Measurements from ENCODE around the gene SPTB. TPM values are rescaled to one million over a fixed set of nuclear protein-coding genes. Genes with fewer than 3 reads are reported as not detected.

The SPTB gene
- total RNA-seq, 4 donors from 2014 or later = 0.17 to 7.5 (median 1.1) TPM

DNA sequence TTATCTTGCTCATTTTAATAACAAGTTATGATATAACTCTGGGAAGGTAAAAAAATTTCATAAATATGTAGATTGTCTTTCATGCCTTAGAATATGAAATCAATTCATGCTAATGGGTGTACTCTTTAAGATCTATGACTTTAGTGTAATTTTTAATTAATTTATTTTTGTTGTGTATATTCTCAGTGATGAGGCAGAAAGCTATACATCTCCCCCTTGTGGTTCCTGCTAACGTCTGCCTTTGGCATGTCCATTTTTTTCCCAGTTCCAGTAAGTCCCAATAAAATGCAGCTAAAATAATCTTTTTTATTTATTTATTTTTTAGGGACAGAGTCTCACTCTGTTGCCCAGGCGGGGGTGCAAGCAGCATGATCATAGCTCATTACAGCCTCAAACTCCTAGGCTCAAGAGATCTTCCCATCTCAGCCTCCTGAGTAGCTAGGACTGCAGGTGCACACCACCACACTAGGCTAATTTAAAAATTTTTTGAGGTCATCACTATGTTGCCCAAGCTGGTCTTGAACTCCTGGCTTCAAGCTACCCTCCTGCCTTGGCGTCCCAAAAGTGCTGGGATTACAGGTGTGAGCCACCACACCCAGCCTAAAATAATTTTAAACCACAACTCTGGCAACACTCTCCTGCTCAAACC lies 31.3 kb upstream of the SPTB start:
- TF ChIP-seq, protein P1, sequence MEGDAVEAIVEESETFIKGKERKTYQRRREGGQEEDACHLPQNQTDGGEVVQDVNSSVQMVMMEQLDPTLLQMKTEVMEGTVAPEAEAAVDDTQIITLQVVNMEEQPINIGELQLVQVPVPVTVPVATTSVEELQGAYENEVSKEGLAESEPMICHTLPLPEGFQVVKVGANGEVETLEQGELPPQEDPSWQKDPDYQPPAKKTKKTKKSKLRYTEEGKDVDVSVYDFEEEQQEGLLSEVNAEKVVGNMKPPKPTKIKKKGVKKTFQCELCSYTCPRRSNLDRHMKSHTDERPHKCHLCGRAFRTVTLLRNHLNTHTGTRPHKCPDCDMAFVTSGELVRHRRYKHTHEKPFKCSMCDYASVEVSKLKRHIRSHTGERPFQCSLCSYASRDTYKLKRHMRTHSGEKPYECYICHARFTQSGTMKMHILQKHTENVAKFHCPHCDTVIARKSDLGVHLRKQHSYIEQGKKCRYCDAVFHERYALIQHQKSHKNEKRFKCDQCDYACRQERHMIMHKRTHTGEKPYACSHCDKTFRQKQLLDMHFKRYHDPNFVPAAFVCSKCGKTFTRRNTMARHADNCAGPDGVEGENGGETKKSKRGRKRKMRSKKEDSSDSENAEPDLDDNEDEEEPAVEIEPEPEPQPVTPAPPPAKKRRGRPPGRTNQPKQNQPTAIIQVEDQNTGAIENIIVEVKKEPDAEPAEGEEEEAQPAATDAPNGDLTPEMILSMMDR (IDR thresholded peaks at IDR 0.05; ENCODE audit: low read depth) = no peak

DNA sequence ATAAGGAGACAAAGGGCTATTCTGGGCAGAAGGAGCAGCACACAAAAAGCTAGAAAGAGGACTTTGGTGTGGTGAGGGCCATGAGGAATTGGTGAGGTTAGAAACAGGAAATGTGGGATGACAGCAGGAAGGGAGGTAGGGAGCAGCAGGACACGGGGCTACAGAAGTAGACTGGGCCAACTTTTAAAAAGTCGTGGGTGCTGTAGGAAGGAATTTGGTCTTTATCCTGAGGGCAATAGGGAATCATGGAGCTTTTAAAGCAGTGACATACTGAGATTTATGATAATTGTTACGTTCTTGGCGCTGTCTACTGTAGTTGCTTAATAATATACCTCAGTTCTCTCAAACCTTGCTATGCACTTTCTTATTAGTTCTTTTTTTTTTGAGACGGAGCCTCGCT lies 26.3 kb upstream of the SPTB start:
- TF ChIP-seq, protein P1 (IDR thresholded peaks at IDR 0.05; ENCODE audit: low read depth) = no peak

- TF ChIP-seq, protein P1 (IDR thresholded peaks at IDR 0.05; ENCODE audit: low read depth) = no peak
These were observed 20.3 kb upstream of the SPTB start for GRCh38 chr14:64899958-64900357.

- TF ChIP-seq, protein P1 (IDR thresholded peaks at IDR 0.05; ENCODE audit: low read depth) = no peak
These were observed 12.2 kb upstream of the SPTB start for GRCh38 chr14:64891839-64892375.

- TF ChIP-seq, protein P1 (IDR thresholded peaks at IDR 0.05; ENCODE audit: low read depth) = no peak
These were observed 11.6 kb upstream of the SPTB start for GRCh38 chr14:64891173-64891838.

DNA sequence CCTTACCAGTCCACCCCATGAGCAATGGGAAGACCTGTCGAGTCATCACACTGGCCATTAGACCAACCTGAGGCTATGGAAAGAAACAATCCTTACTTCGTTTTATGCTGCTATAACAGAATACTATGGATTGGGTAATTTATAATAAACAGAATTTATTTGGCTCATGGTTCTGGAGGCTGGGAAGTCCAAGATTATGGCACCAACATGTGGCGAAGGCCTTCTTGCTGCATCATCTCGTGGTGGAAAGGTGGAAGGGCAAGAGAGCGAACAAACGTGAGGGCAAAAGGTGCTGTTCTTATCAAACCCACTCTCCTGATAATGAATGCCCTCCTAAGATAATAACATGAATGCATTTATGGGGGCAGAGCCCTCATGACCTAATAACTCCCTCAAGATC lies 9.6 kb upstream of the SPTB start:
- TF ChIP-seq, protein P1 (IDR thresholded peaks at IDR 0.05; ENCODE audit: low read depth) = no peak

DNA sequence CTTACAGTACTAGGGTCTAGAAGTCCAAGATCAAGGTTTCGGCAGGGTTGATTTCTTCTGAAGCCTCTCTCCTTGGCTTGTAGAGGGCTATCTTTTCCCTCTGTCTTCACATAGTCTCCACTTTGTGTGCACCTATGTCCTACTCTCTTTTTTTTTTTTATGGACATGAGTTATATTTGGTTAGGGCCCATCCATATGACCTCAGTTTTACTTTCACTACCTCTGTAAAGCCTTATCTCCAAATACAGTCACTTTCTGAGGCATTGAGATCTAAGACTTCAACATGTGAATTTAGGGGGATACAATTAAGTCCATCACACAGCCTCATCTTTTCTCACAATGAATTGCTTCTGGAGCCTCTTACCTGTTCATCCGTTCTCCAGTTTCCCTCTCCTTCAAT lies 5.9 kb upstream of the SPTB start:
- TF ChIP-seq, protein P1 (IDR thresholded peaks at IDR 0.05; ENCODE audit: low read depth) = no peak

All from subcutaneous adipose tissue (tissue), 4 donors.